Measurements from ENCODE around the gene TMEM243. TPM values are rescaled to one million over a fixed set of nuclear protein-coding genes. Genes with fewer than 3 reads are reported as not detected.
A peak's percentile ranks its signal among the peaks of the same experiment; 100 is the strongest.

TMEM243 gene
- total and polyA plus RNA-seq, 2 of the 13 experiments (the other 11 are each of a cell fraction or from before 2014, with no cell fraction given) = 25.1 to 31.2 TPM

DNA sequence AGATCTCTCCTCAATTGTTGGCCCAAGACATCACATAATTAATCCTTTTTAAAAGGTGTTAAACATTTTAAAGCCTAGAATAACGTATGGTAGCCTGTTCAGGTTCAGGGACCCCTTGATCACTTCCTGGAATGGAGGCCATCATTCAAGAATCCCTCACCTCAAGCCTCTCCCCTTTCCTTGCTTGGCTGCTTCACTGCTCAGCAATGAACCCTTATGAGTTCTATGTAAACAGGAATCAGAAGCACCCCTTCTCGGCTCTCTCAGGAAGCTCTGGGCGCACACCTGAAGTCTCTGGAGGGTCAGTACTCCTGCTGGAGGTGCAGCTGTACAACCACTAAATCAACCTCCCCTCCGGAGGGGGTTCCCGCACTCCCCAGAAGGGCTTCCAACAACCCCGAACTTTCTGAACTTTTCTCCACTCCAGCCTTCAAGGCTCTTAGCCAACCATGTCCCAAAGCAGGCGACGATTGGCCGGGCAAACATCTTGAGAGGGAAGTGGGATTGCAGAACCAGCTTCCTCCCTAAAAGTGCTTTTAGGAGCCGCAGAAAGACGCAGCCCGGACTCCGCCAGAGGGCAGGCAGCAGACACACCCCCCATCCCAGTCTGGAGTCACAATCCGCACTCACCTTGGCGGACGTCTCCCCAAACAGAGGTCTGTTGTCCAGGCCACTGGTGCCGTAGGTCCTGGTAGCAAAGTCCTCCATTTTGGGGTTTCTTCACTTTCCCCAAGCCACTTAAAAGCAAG, 562 bp downstream of the TMEM243 start (continued):
- TF ChIP-seq, protein P1, sequence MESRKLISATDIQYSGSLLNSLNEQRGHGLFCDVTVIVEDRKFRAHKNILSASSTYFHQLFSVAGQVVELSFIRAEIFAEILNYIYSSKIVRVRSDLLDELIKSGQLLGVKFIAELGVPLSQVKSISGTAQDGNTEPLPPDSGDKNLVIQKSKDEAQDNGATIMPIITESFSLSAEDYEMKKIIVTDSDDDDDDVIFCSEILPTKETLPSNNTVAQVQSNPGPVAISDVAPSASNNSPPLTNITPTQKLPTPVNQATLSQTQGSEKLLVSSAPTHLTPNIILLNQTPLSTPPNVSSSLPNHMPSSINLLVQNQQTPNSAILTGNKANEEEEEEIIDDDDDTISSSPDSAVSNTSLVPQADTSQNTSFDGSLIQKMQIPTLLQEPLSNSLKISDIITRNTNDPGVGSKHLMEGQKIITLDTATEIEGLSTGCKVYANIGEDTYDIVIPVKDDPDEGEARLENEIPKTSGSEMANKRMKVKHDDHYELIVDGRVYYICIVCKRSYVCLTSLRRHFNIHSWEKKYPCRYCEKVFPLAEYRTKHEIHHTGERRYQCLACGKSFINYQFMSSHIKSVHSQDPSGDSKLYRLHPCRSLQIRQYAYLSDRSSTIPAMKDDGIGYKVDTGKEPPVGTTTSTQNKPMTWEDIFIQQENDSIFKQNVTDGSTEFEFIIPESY (CRISPR knock-in tag; IDR thresholded peaks at IDR 0.05) = no peak
- TF ChIP-seq MYC (CRISPR knock-in tag; IDR thresholded peaks at IDR 0.05; ENCODE audit: borderline replicate concordance) (no peak), RFXAP (CRISPR knock-in tag; IDR thresholded peaks at IDR 0.05; ENCODE audit: borderline replicate concordance) (no peak), GATAD1 (CRISPR knock-in tag; IDR thresholded peaks at IDR 0.05) (0 out of 2 replicates have a peak, but pooled peaks have one; percentile 8), HNRNPH1 (optimal IDR thresholded peaks at IDR 0.05; ENCODE audit: low read depth, low read length) (no peak), ZNF296 (CRISPR knock-in tag; conservative IDR thresholded peaks at IDR 0.05) (no peak), CCAR2 (optimal IDR thresholded peaks at IDR 0.05; ENCODE audit: low read depth, low read length) (no peak), ZBTB7B (CRISPR knock-in tag; IDR thresholded peaks at IDR 0.05) (no peak), HOXA5 (CRISPR knock-in tag; IDR thresholded peaks at IDR 0.05) (0 out of 2 replicates have a peak, but pooled peaks have one; percentile 8), RXRA (CRISPR knock-in tag; IDR thresholded peaks at IDR 0.05) (no peak), AKAP8 (CRISPR knock-in tag; IDR thresholded peaks at IDR 0.05) (no peak), ZNF576 (CRISPR knock-in tag; IDR thresholded peaks at IDR 0.05) (no peak), ESRRA (CRISPR knock-in tag; IDR thresholded peaks at IDR 0.05; ENCODE audit: low read depth) (no peak), FOXK2 (IDR thresholded peaks at IDR 0.05) (no peak), KDM6A (CRISPR knock-in tag; IDR thresholded peaks at IDR 0.05; ENCODE audit: low read depth) (no peak), SP1 (IDR thresholded peaks at IDR 0.05) (no peak), SP1 (CRISPR knock-in tag; IDR thresholded peaks at IDR 0.05) (no peak), HOXA9 (CRISPR knock-in tag; IDR thresholded peaks at IDR 0.05; ENCODE audit: borderline replicate concordance) (no peak), ARHGAP35 (CRISPR knock-in tag; IDR thresholded peaks at IDR 0.05; ENCODE audit: borderline replicate concordance) (no peak), HOXA3 (CRISPR knock-in tag; IDR thresholded peaks at IDR 0.05) (peak; percentile 2; the same call in 1 of the 2 replicates), MEIS1 (CRISPR knock-in tag; IDR thresholded peaks at IDR 0.05; ENCODE audit: borderline replicate concordance) (no peak)
- TF ChIP-seq, protein P2, sequence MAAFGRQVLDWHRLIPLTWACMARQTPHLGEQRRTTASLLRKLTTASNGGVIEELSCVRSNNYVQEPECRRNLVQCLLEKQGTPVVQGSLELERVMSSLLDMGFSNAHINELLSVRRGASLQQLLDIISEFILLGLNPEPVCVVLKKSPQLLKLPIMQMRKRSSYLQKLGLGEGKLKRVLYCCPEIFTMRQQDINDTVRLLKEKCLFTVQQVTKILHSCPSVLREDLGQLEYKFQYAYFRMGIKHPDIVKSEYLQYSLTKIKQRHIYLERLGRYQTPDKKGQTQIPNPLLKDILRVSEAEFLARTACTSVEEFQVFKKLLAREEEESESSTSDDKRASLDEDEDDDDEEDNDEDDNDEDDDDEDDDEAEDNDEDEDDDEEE (CRISPR knock-in tag; IDR thresholded peaks at IDR 0.05) = no peak
- TF ChIP-seq, protein P3, sequence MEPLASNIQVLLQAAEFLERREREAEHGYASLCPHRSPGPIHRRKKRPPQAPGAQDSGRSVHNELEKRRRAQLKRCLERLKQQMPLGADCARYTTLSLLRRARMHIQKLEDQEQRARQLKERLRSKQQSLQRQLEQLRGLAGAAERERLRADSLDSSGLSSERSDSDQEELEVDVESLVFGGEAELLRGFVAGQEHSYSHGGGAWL (CRISPR knock-in tag; IDR thresholded peaks at IDR 0.05) = no peak
- TF ChIP-seq, protein P4, sequence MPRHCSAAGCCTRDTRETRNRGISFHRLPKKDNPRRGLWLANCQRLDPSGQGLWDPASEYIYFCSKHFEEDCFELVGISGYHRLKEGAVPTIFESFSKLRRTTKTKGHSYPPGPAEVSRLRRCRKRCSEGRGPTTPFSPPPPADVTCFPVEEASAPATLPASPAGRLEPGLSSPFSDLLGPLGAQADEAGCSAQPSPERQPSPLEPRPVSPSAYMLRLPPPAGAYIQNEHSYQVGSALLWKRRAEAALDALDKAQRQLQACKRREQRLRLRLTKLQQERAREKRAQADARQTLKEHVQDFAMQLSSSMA (CRISPR knock-in tag; IDR thresholded peaks at IDR 0.05) = 0 out of 2 replicates have a peak, but pooled peaks have one; percentile 20
- TF ChIP-seq, protein P5, sequence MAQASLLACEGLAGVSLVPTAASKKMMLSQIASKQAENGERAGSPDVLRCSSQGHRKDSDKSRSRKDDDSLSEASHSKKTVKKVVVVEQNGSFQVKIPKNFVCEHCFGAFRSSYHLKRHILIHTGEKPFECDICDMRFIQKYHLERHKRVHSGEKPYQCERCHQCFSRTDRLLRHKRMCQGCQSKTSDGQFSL (CRISPR knock-in tag; IDR thresholded peaks at IDR 0.05) = peak; percentile 47; the same call in 1 of the 2 replicates
